KOPT-K1 (cell line): ENCODE measurements around the gene MYLK.

ENCODE experiments used
- H3K27ac ChIP-seq: fragments of 200-600 bp; sonication (generic); 2 replicates; pipeline ENCODE4 v1.5.1; 2016; ENCODE audit warnings: antibody characterized with exemption, mild to moderate bottlenecking, low read depth, low read length; ENCODE audit not compliant: poor library complexity, severe bottlenecking
- H3K36me3 ChIP-seq: fragments of 200-600 bp; sonication (generic); 2 replicates; pipeline ENCODE4 v1.5.1; 2017; ENCODE audit warnings: antibody characterized with exemption, mild to moderate bottlenecking, low read length, moderate library complexity; ENCODE audit not compliant: insufficient read depth
- H3K9me3 ChIP-seq: fragments of 200-600 bp; sonication (generic); 2 replicates; pipeline ENCODE4 v1.5.1; 2017; ENCODE audit warnings: antibody characterized with exemption, low read length, mild to moderate bottlenecking; ENCODE audit not compliant: insufficient read depth, poor library complexity, severe bottlenecking

Gene MYLK

GRCh38 chr3:123586131-123586530 is 298.0 kb downstream of the MYLK start:
- H3K9me3 ChIP-seq, result peaks cover 40% of the 10 kb centered on the region
- peaks cover 26% of the 10 kb centered on the region; the same call in 1 of the 2 replicates for H3K36me3 ChIP-seq
- peak overlapping the region; percentile 85 for H3K27ac ChIP-seq

DNA sequence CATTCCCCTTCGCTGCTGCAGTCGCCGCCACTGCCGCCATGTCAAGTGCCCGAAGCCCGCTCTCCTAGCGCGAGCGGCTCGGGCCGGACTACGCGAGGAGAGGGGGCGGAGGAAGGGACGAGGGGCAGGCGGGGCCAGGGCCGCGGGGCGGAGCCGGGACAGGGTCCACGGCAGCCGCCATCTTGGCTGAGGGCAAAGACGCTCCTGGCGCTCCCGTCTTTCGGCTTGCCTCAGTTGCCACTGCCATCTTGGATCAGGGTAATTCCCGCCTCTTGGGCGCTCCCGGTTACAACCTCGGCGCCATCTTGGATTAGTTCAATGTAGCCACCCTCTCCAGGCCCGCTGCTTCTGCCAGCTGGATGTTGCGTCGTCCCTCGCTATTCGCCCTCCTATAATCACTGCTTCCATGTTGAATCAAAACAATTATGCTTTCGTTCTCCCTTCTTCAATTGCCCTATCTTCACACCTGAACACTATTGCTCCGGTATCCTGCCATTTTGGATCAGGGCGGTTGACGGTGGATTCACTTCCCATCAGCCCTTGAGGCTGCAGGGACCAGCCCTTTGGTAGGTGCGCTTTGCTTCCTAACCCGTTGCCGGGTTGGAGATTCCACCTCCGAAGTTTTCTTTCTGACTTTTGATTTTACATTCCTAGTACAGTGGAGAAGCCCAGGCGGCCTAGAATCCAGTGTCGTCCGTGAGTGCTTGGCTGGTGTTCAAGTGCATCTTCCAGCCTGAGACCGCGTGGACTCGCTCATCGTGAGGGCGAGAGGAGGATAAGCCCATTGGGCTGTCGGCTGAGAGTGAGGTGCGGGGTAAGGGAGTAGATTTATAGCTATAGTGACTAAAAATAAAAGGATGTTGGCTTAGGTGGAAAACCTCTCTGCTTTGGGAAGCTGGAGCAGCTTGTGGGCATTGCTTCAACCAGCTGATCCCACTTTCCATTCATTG is 298.9 kb downstream of the MYLK start, which contains the start of gene HACD2:
Gene HACD2 (minus strand): TSS at position 66 of the 950 bp plus-strand sequence. CDS start 26 bp downstream, at position 40.
- Histone ChIP-seq H3K36me3 (peaks cover 20% of the 10 kb centered on the region), H3K27ac (peak within 1 kb of the TSS; percentile 85), H3K9me3 (peaks cover 31% of the 10 kb centered on the region)

DNA sequence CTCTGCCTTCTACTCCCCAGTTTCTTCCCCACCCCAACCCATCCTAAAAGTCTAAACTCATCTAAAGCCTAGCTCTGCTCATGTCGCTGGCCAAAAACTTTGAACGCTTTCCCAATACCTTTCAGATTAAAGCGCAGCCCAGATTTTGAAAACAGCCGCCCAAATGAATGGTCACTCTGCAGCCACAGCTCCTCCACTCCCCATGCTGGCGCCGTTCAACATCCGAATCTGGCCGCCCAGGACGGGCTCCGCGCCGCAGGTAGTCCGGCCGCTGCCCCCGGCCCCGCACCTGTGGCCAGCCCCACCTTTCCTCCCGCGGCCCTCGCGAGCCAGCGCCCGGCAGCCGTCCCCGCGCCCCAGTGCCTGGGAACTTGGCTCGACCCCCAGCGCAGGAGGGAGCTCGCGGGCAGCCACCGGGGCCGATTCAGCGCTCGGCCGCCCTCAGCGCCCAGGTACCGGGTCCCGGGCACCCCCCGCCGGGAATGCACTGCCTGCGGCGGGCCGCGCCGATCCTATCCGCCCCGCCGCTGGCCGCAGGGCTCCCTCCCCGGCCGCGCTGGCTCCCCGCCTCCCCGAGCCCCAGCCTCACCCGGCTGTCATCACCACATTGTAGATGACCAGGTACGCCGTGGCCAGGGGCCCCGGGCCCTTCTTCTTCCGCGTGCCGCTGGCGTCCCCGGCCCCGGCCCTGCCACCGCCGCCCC is 299.7 kb downstream of the MYLK start:
- Histone ChIP-seq H3K9me3 (peaks cover 23% of the 10 kb centered on the region), H3K27ac (peak overlapping the region; percentile 85), H3K36me3 (peaks cover 26% of the 10 kb centered on the region)

DNA sequence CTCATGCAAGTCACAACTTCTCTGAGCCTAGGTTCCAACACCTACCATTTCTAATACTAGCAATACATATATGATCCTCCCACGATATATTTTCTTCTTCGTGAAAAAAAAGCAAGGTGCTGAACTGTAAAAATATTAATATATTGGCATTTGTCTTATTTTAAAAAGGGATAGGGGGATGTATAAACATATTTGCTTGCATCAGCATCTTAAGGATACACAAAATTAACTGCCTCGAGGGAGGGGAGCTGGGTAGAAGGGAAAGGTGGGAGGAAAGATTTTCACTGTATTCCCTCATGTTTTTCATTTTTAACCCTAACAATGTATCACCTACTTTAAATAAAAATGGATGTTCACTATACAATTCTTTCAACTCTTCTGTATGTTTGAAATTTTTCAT is 300.6 kb downstream of the MYLK start:
- no peak overlapping the region for H3K27ac ChIP-seq
- peaks cover 14% of the 10 kb centered on the region for H3K9me3 ChIP-seq
- peaks cover 31% of the 10 kb centered on the region for H3K36me3 ChIP-seq

GRCh38 chr3:123582315-123582714 is 301.8 kb downstream of the MYLK start:
- Histone ChIP-seq H3K9me3 (peaks cover 4% of the 10 kb centered on the region), H3K27ac (no peak overlapping the region)

DNA sequence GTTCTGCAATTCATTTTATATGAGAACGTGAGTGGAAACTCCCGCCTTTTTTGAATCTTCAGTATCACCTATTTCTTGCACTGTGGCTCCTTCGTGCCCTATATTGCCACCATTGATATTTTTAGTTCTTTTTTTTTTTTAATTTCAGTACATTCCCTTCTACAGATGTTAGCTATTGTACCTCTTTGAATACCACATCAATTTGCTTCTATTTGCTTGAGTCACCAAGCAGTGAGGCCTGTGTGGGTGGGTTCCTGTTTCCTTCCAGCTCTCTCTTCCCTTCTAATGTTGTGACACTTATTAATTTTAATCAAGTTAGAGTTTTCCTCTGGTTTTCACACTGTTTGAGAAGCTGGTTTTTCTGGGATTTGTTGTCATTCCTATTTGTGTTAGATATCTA is 308.0 kb downstream of the MYLK start:
- H3K27ac ChIP-seq, result no peak overlapping the region
- H3K9me3 ChIP-seq, result no peaks in the 10 kb centered on the region
- peaks cover 38% of the 10 kb centered on the region for H3K36me3 ChIP-seq

More at GRCh38 chr3:123582315-123582714, 301.8 kb downstream of the MYLK start:
- peaks cover 34% of the 10 kb centered on the region for H3K36me3 ChIP-seq

DNA sequence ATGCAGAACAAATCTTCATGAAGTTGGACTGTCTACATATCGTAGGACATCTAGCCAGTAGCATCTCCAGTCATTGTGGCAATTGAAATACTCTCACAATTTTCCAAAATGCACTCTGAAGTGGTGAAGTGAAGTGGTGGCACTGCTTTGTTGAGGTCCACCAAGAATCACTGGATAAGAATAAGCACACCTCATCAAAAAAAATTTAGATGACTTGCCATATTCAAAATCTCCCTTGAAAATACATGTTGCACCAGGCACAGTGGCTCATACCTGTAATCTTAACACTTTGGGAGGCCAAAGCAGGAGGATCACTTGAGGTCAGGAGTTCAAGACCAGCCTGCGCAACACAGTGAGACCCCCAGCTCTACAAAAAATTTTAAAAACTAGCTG is 312.2 kb downstream of the MYLK start:
- no peak overlapping the region for H3K27ac ChIP-seq
- H3K36me3 ChIP-seq, result peaks cover 6% of the 10 kb centered on the region; the same call in 1 of the 2 replicates

DNA sequence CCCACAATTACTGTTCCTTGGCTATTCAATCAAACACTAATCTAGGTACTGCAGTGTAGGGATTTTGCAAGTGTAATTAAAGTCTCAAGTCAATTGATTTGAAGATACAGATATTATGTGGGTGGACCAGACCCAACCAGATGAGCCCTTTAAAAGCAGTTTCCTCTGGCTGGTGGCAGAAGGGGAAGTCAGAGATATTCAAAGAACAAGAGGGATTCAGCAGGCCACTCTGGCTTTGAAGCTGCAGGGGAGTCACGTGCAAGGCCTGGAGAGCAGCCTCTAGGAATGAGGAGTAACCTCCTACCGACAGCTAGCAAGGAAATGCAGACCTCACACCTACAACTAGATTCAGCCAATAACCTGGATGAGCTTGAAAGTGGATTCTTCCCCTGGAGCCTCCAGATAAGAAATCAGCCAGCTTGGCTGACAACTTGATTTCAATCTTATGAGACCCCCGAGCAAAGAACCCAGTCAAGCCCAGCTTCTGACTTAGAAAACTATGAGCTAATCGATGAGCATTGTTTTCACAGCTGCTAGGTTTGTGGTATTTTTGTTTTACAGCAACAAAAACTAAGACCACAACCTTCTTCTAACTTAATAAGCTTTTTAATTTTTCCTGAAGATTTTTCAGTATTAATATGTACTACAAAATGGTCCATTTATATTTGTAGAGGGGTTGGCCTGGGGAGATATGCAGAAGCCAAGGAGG is 312.7 kb downstream of the MYLK start:
- H3K9me3 ChIP-seq, result no peaks in the 10 kb centered on the region
- no peak overlapping the region for H3K27ac ChIP-seq
- H3K36me3 ChIP-seq, result 0 out of 2 replicates have a peak, but pooled peaks cover under 1% of the 10 kb centered on the region

More for the DNA sequence above, 312.2 kb downstream of the MYLK start:
- no peaks in the 10 kb centered on the region for H3K9me3 ChIP-seq

- Histone ChIP-seq H3K27ac (no peak overlapping the region), H3K36me3 (peaks cover 7% of the 10 kb centered on the region; the same call in 1 of the 2 replicates), H3K9me3 (no peaks in the 10 kb centered on the region)
Measured at GRCh38 chr3:123568875-123569274, 315.3 kb downstream of the MYLK start.

GRCh38 chr3:123568034-123568433 is 316.1 kb downstream of the MYLK start:
- Histone ChIP-seq H3K36me3 (peaks cover 7% of the 10 kb centered on the region; the same call in 1 of the 2 replicates), H3K27ac (no peak overlapping the region)

GRCh38 chr3:123564056-123564455 is 320.1 kb downstream of the MYLK start:
- H3K9me3 ChIP-seq, result no peaks in the 10 kb centered on the region
- H3K36me3 ChIP-seq, result peaks cover 7% of the 10 kb centered on the region; the same call in 1 of the 2 replicates
- H3K27ac ChIP-seq, result no peak overlapping the region

More at GRCh38 chr3:123568034-123568433, 316.1 kb downstream of the MYLK start:
- H3K9me3 ChIP-seq, result no peaks in the 10 kb centered on the region

DNA sequence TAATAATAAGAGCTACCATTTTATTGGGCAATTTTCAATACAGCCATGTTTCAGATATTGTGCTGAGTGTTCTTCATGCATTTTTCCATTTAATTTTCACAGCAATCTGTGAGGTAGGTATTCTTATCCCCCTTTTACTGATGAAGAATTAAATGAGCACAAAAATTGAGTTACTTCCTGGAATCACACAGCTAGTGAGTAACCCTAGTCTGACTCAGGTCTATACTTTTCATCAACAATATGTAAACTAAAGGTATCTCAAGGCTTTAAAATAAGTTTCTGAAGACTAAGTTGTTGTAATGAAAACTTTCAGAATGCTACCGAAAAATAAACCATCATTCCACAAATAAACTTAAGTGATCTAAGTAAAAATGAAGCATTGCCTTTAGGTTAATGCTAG is 321.6 kb downstream of the MYLK start:
- no peak overlapping the region for H3K27ac ChIP-seq
- H3K36me3 ChIP-seq, result peaks cover 7% of the 10 kb centered on the region; the same call in 1 of the 2 replicates
- no peaks in the 10 kb centered on the region for H3K9me3 ChIP-seq

- Histone ChIP-seq H3K27ac (no peak overlapping the region), H3K9me3 (no peaks in the 10 kb centered on the region), H3K36me3 (peaks cover 7% of the 10 kb centered on the region; the same call in 1 of the 2 replicates)
Measured at GRCh38 chr3:123561188-123561587, 322.9 kb downstream of the MYLK start.
